ENCODE measurements around the gene AK8.

AK8 gene

GRCh38 chr9:132901858-132902831 is 24.1 kb upstream of the AK8 start:
- Histone ChIP-seq H3K27me3 (ENCODE audit: insufficient read depth, low read depth) (no peaks in the 10 kb centered on the region), H3K27ac (no peak overlapping the region), H3K4me1 (ENCODE audit: low read depth, poor library complexity, severe bottlenecking) (peaks cover 4% of the 10 kb centered on the region), H2AFZ (ENCODE audit: low read depth) (no peak overlapping the region), H3K9ac (no peak overlapping the region), H3K36me3 (ENCODE audit: insufficient read depth) (no peaks in the 10 kb centered on the region), H3K4me2 (no peak overlapping the region), H3K79me2 (ENCODE audit: insufficient read depth, low read depth) (no peaks in the 10 kb centered on the region), H4K20me1 (ENCODE audit: insufficient read depth) (no peaks in the 10 kb centered on the region), H3K4me3 (IDR thresholded peaks at IDR 0.05; ENCODE audit: insufficient read depth, low read depth, low read length) (no peak overlapping the region)
- TF ChIP-seq CTCF (conservative IDR thresholded peaks at IDR 0.05; ENCODE audit: low read depth, low read length), result peak; percentile 93

GRCh38 chr9:132898051-132898450 is 20.0 kb upstream of the AK8 start:
- Histone ChIP-seq H2AFZ (ENCODE audit: low read depth) (no peak overlapping the region), H3K27me3 (ENCODE audit: insufficient read depth, low read depth) (no peaks in the 10 kb centered on the region), H3K4me1 (ENCODE audit: low read depth, poor library complexity, severe bottlenecking) (peaks cover 4% of the 10 kb centered on the region), H3K36me3 (ENCODE audit: insufficient read depth) (no peaks in the 10 kb centered on the region), H3K27ac (no peak overlapping the region), H3K9ac (no peak overlapping the region), H3K4me2 (no peak overlapping the region), H4K20me1 (ENCODE audit: insufficient read depth) (no peaks in the 10 kb centered on the region), H3K79me2 (ENCODE audit: insufficient read depth, low read depth) (no peaks in the 10 kb centered on the region), H3K4me3 (IDR thresholded peaks at IDR 0.05; ENCODE audit: insufficient read depth, low read depth, low read length) (no peak overlapping the region)
- no peak for TF ChIP-seq CTCF (conservative IDR thresholded peaks at IDR 0.05; ENCODE audit: low read depth, low read length)

GRCh38 chr9:132896906-132897305 is 18.8 kb upstream of the AK8 start:
- no peaks in the 10 kb centered on the region for H3K36me3 ChIP-seq (ENCODE audit: insufficient read depth)

DNA sequence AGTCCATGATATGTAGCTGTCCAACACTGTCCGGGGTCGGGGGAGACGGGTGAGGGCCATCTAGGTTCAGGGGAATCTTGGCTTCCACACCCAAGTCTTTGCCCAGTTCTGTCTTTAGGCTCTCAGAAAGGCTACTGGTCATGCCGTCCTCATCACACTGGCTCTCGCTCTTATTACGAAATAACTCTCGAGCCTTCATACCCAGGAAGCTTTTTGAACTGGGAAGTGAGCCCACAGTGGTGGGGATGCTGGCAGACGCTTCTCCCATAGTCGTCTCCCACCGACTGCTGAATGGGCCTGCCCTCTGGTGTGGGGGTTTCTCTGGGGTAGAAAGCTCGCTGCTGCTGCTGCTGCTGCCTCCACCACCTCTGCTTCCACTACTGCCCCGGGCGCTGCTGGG is 18.2 kb upstream of the AK8 start:
- H3K4me2 ChIP-seq, result no peak overlapping the region
- no peak overlapping the region for H3K9ac ChIP-seq
- no peaks in the 10 kb centered on the region for H3K27me3 ChIP-seq (ENCODE audit: insufficient read depth, low read depth)
- no peaks in the 10 kb centered on the region for H3K4me1 ChIP-seq (ENCODE audit: low read depth, poor library complexity, severe bottlenecking)
- no peaks in the 10 kb centered on the region for H4K20me1 ChIP-seq (ENCODE audit: insufficient read depth)
- no peaks in the 10 kb centered on the region for H3K79me2 ChIP-seq (ENCODE audit: insufficient read depth, low read depth)
- no peak for TF ChIP-seq CTCF (conservative IDR thresholded peaks at IDR 0.05; ENCODE audit: low read depth, low read length)
- H2AFZ ChIP-seq (ENCODE audit: low read depth), result no peak overlapping the region
- no peak overlapping the region for H3K27ac ChIP-seq
- no peak overlapping the region for H3K4me3 ChIP-seq (IDR thresholded peaks at IDR 0.05; ENCODE audit: insufficient read depth, low read depth, low read length)
- no peaks in the 10 kb centered on the region for H3K36me3 ChIP-seq (ENCODE audit: insufficient read depth)

More at GRCh38 chr9:132896906-132897305, 18.8 kb upstream of the AK8 start:
- no peak for TF ChIP-seq CTCF (conservative IDR thresholded peaks at IDR 0.05; ENCODE audit: low read depth, low read length)
- H3K27me3 ChIP-seq (ENCODE audit: insufficient read depth, low read depth), result no peaks in the 10 kb centered on the region
- H3K9ac ChIP-seq, result no peak overlapping the region
- no peaks in the 10 kb centered on the region for H3K79me2 ChIP-seq (ENCODE audit: insufficient read depth, low read depth)
- H4K20me1 ChIP-seq (ENCODE audit: insufficient read depth), result no peaks in the 10 kb centered on the region
- peaks cover under 1% of the 10 kb centered on the region for H3K4me1 ChIP-seq (ENCODE audit: low read depth, poor library complexity, severe bottlenecking)
- H3K4me3 ChIP-seq (IDR thresholded peaks at IDR 0.05; ENCODE audit: insufficient read depth, low read depth, low read length), result no peak overlapping the region
- H2AFZ ChIP-seq (ENCODE audit: low read depth), result no peak overlapping the region
- no peak overlapping the region for H3K27ac ChIP-seq
- no peak overlapping the region for H3K4me2 ChIP-seq
